ENCODE measurements around the gene EPS8. TPM values are rescaled to one million over a fixed set of nuclear protein-coding genes. Genes with fewer than 3 reads are reported as not detected.

Gene EPS8
- total RNA-seq, 2 experiments from 2014 or later, result 1.3 to 2.1 TPM

DNA sequence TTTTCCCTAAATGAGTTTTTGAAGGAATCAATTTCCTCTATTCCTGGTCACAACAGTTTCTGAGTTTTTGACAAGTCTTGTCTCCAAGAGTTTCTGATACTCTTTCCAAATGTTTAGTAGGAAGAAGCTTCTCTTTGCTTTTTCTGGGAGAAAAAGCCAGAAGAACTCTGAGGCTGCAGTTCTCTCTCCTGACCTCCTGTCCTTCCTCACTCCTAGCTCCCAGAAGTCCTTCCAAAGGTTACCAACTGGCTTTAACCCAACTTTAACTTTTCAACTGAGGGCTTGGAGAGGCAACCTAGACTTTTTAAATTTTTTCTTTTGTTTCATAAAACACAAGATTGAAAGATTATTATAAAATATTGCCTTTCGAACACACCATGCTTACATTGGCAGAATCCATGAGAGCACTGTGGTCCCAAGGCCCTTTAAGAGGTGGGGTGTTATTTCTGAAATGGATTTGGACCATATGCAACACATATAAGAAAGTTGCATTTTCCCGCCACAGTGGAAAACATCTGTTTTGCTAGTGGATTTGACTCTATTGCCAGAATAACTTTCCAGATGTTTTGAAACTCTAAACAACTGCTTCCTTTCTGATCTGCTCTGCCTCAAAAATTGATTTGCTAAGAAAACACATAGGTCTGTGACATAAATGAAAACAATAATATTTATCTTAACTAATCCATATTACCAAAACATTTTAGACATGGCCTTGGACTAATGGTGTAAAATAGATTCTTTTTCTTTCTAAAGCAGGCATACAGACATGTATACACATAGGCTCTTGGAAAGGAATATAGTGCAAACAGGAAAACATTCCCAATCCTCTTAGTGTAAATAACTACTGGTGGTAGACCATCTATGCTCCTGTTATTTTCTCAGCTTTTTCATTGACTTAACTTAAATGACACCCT lies 22.3 kb upstream of the EPS8 start:
- no peak overlapping the region for H3K4me3 Mint-ChIP-seq
- no peaks in the 10 kb centered on the region for H3K4me1 Mint-ChIP-seq
- no peak overlapping the region for H3K27ac Mint-ChIP-seq
- no peak for DNase-seq
- H3K27me3 Mint-ChIP-seq, result peaks cover 4% of the 10 kb centered on the region
- H3K36me3 Mint-ChIP-seq, result no peaks in the 10 kb centered on the region
- H3K9me3 Mint-ChIP-seq, result no peaks in the 10 kb centered on the region

DNA sequence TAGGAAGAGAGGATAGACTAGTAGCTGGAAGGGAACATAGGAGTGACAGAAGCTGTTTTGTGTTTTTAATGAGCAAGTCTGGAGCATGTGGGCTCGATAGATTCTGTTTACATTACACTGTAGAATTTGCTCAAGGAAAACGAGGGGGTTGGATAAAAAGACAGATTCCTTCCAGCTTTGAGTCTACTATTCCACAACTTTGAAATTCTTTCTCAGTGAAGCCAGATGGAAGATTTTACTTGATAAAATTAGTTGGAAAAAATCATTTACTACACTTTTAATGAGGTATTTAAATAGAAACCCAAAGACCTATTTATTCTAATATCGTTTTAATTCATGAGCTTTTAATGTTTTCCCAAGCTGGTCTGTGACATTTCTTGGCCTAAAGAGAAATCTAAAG lies 19.5 kb upstream of the EPS8 start:
- no peak overlapping the region for H3K27ac Mint-ChIP-seq
- H3K9me3 Mint-ChIP-seq, result no peaks in the 10 kb centered on the region
- H3K36me3 Mint-ChIP-seq, result no peaks in the 10 kb centered on the region
- H3K4me1 Mint-ChIP-seq, result no peaks in the 10 kb centered on the region
- no peak for DNase-seq
- no peaks in the 10 kb centered on the region for H3K27me3 Mint-ChIP-seq
- no peak overlapping the region for H3K4me3 Mint-ChIP-seq

DNA sequence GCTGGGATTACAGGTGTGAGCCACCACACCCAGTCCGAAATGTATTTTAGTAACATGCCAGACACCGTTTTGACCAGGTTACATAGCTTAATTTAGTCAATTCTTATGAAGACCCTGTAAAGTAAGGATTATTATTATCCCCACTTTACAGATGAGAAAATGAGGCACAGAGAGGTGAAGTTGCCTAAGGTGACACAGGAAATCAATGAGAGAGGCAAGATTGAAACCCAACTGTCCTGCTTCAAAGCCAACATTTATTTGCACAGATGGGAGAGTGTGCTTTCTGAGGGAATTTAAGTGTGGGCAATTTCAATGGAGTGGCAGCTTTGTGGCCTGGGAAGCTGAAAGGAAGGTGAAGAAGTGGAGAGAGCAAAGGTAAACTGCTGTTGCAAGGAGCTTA lies 19.1 kb upstream of the EPS8 start:
- DNase-seq, result no peak
- H3K4me3 Mint-ChIP-seq, result no peak overlapping the region
- no peaks in the 10 kb centered on the region for H3K27me3 Mint-ChIP-seq
- no peaks in the 10 kb centered on the region for H3K9me3 Mint-ChIP-seq
- H3K36me3 Mint-ChIP-seq, result no peaks in the 10 kb centered on the region
- no peaks in the 10 kb centered on the region for H3K4me1 Mint-ChIP-seq
- H3K27ac Mint-ChIP-seq, result no peak overlapping the region

DNA sequence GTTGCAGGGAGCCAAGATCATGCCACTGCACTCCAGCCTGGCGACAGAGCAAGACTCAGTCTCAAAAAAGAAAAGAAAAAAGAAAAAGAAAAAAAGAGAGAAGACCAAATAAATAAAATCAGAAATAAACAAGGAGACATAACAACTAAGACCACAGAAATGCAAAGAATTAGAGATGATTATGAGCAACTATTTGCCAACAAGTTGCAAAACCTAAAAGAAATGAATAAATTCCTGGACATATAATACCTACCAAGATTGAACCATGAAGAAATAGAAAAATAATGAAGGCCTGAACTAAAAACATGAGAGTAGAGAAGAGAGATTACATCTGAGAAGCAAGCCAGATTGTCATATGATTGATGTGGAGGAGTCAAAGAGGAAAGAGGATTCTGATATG lies 17.6 kb upstream of the EPS8 start:
- no peak overlapping the region for H3K4me3 Mint-ChIP-seq
- no peak for DNase-seq
- no peaks in the 10 kb centered on the region for H3K27me3 Mint-ChIP-seq
- H3K27ac Mint-ChIP-seq, result no peak overlapping the region
- H3K9me3 Mint-ChIP-seq, result no peaks in the 10 kb centered on the region
- H3K4me1 Mint-ChIP-seq, result no peaks in the 10 kb centered on the region
- no peaks in the 10 kb centered on the region for H3K36me3 Mint-ChIP-seq

DNA sequence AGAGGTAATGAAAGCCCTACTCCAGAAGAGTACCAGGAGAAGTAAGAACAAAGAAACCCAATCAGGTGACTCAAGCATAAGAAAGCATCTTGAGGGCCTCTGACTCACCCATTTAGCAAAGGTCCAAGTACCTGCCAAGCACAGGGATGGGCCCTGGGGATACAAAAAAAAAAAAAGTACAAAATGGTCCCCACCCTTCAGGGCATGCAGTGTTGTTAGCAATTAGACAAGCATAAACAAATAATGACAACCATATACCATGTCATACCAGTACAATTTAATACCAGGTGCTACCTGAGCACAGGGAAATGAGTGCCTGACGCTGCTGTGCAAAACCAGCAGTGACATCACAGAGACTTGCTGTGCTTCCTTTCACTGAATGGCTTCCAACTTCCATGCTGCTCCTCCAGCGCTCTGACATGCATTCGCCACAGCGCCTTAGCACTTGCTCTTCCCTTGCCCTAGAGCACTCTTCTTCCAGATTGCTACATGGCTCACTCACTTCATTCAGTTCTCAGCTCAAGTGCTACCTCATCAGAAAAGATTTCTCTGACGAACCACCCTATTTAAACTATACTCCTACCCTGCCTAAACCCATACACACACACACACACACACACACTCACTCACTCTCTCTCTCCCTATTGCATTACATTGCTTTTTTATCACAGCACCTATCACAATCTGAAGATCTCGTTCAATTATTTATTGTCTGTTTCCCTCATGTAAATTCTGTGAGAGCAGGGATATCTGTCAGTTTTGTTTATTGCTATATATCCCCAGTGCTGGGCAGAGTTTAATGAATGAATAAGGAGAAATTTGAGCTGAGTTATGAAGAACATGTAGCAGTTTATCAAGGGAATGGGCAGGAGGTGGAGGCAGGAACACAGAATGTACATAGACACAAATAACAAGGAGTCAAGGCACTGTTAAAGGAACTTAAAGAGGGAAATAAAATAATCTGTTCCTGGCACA lies 12.9 kb upstream of the EPS8 start:
- DNase-seq, result no peak
- Mint-ChIP-seq H3K4me3 (no peak overlapping the region), H3K9me3 (no peaks in the 10 kb centered on the region), H3K4me1 (no peaks in the 10 kb centered on the region), H3K27ac (no peak overlapping the region), H3K27me3 (peaks cover 10% of the 10 kb centered on the region), H3K36me3 (no peaks in the 10 kb centered on the region)

DNA sequence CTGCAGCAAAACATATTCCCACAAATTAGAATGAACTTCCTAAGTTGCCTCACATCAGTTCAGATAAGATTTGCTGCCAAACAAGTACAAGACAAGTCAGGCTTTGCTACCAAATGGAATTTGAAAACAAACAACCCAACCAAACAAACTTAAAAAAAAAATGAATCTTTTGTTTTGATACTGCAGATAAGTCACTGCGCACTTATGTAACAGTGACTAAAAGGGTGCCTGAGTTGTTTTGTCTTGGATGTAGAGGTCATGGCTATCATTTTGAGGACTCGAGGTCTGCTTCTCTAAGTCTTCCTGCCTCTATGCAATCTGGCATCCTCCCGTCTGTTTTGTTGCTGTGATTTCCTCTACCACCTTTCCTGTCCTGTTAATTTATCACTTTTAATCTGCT lies 11.1 kb upstream of the EPS8 start:
- Mint-ChIP-seq H3K4me1 (no peaks in the 10 kb centered on the region), H3K36me3 (no peaks in the 10 kb centered on the region), H3K27me3 (peaks cover 10% of the 10 kb centered on the region), H3K4me3 (no peak overlapping the region), H3K9me3 (no peaks in the 10 kb centered on the region), H3K27ac (no peak overlapping the region)
- DNase-seq, result no peak

DNA sequence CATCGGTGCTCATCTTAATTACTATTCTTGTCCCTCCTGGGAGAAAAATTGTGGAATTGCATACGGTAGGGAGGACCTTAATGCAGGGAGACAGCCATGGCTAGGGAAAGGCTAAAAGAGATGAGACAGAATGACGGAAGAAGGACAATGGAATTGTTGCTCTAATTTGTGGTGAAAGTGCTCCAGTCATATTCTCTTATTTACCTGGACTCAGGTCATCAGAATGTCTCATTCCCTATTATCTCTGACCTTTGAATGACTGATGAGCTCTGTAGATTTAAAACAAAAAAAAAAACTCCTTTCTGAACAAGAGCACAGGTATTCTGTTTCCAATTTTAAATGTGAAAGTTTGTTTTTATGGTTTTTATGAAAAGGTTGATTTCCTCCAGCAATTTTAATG lies 8.6 kb upstream of the EPS8 start:
- Mint-ChIP-seq H3K27me3 (peaks cover 22% of the 10 kb centered on the region), H3K4me1 (no peaks in the 10 kb centered on the region), H3K4me3 (no peak overlapping the region), H3K36me3 (no peaks in the 10 kb centered on the region), H3K9me3 (no peaks in the 10 kb centered on the region), H3K27ac (no peak overlapping the region)
- DNase-seq, result no peak

GRCh38 chr12:15796493-15797141 lies 7.4 kb upstream of the EPS8 start:
- H3K4me1 Mint-ChIP-seq, result no peaks in the 10 kb centered on the region
- no peaks in the 10 kb centered on the region for H3K9me3 Mint-ChIP-seq
- peaks cover 34% of the 10 kb centered on the region for H3K27me3 Mint-ChIP-seq
- no peak overlapping the region for H3K4me3 Mint-ChIP-seq
- H3K27ac Mint-ChIP-seq, result no peak overlapping the region
- no peak for DNase-seq
- H3K36me3 Mint-ChIP-seq, result no peaks in the 10 kb centered on the region

- Mint-ChIP-seq H3K27ac (no peak overlapping the region), H3K9me3 (no peaks in the 10 kb centered on the region), H3K4me1 (peaks cover 4% of the 10 kb centered on the region), H3K36me3 (peaks cover 1% of the 10 kb centered on the region), H3K4me3 (no peak overlapping the region), H3K27me3 (peaks cover 50% of the 10 kb centered on the region)
- no peak for DNase-seq
Measured at GRCh38 chr12:15794836-15795235, 5.6 kb upstream of the EPS8 start.

GRCh38 chr12:15794196-15794595 lies 5.0 kb upstream of the EPS8 start:
- Mint-ChIP-seq H3K4me3 (no peak overlapping the region), H3K4me1 (peaks cover 6% of the 10 kb centered on the region), H3K27me3 (peaks cover 52% of the 10 kb centered on the region), H3K9me3 (no peaks in the 10 kb centered on the region), H3K36me3 (peaks cover 1% of the 10 kb centered on the region), H3K27ac (no peak overlapping the region)
- DNase-seq, result no peak

- peaks cover 71% of the 10 kb centered on the region for H3K27me3 Mint-ChIP-seq
- DNase-seq, result peak; percentile 1
- peak overlapping the region; percentile 87 for H3K4me3 Mint-ChIP-seq
- H3K4me1 Mint-ChIP-seq, result peaks cover 17% of the 10 kb centered on the region
- H3K36me3 Mint-ChIP-seq, result peaks cover 1% of the 10 kb centered on the region
- H3K9me3 Mint-ChIP-seq, result no peaks in the 10 kb centered on the region
- peak overlapping the region; percentile 26 for H3K27ac Mint-ChIP-seq
Measured at GRCh38 chr12:15788233-15789219, 662 bp downstream of the EPS8 start.

GRCh38 chr12:15787778-15788177 lies 1.4 kb downstream of the EPS8 start:
- H3K27ac Mint-ChIP-seq, result no peak overlapping the region
- peaks cover 17% of the 10 kb centered on the region for H3K4me1 Mint-ChIP-seq
- H3K27me3 Mint-ChIP-seq, result peaks cover 72% of the 10 kb centered on the region
- H3K4me3 Mint-ChIP-seq, result peak overlapping the region; percentile 87
- no peaks in the 10 kb centered on the region for H3K9me3 Mint-ChIP-seq
- H3K36me3 Mint-ChIP-seq, result peaks cover 1% of the 10 kb centered on the region
- DNase-seq, result no peak

- H3K9me3 Mint-ChIP-seq, result no peaks in the 10 kb centered on the region
- H3K36me3 Mint-ChIP-seq, result peaks cover 1% of the 10 kb centered on the region
- H3K4me1 Mint-ChIP-seq, result peaks cover 17% of the 10 kb centered on the region
- no peak overlapping the region for H3K4me3 Mint-ChIP-seq
- peaks cover 66% of the 10 kb centered on the region for H3K27me3 Mint-ChIP-seq
- H3K27ac Mint-ChIP-seq, result no peak overlapping the region
- DNase-seq, result no peak
Measured at GRCh38 chr12:15786772-15787171, 2.4 kb downstream of the EPS8 start.

DNA sequence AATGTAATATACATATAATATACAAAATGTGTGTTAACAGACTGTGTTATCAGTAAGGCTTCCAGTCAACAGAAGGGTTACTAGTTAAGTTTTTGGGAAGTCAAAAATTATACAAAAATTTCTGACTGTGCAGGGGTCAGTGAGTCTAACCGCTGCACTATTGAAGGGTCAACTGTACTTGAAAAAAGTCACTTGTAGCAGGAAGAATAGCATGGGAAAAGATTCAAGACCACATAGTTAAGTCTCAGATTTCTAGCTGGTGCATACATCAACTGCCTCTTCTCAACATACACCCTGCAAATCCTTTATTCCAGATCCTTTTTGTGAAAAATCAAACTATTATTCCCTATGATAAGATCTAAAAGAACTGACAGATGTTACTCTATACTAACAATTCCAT lies 5.9 kb downstream of the EPS8 start:
- Mint-ChIP-seq H3K27me3 (peaks cover 63% of the 10 kb centered on the region), H3K4me1 (peaks cover 7% of the 10 kb centered on the region)

More for the DNA sequence above, 5.9 kb downstream of the EPS8 start:
- no peaks in the 10 kb centered on the region for H3K9me3 Mint-ChIP-seq
- H3K36me3 Mint-ChIP-seq, result no peaks in the 10 kb centered on the region
- H3K4me3 Mint-ChIP-seq, result no peak overlapping the region
- DNase-seq, result no peak
- no peak overlapping the region for H3K27ac Mint-ChIP-seq

Measured in activated naive CD8-positive, alpha-beta T cell treated with anti-CD3 and anti-CD28 coated beads for 36 hours (primary cell).